GM12875 (cell line): Measurements from ENCODE around the gene ADTRP.

Experiments
- H3K4me3 ChIP-seq: one replicate; pipeline ENCODE4 v1.5.1; 2011; ENCODE audit warnings: low read depth, low read length, control low read depth
- CTCF ChIP-seq: IDR thresholded peaks from 2 replicates; pipeline ENCODE4 v1.5.1; 2011; ENCODE audit warnings: low read depth, mild to moderate bottlenecking, control low read depth, inconsistent platforms, low read length, moderate library complexity, borderline replicate concordance; ENCODE audit not compliant: insufficient read depth

The ADTRP gene

GRCh38 chr6:11714798-11715285 lies 63.8 kb downstream of the ADTRP start:
- no peak for TF ChIP-seq CTCF
- no peak overlapping the region for H3K4me3 ChIP-seq

GRCh38 chr6:11714116-11714797 lies 64.3 kb downstream of the ADTRP start:
- no peak overlapping the region for H3K4me3 ChIP-seq
- no peak for TF ChIP-seq CTCF

GRCh38 chr6:11712760-11713159 lies 65.8 kb downstream of the ADTRP start:
- TF ChIP-seq CTCF: no peak

GRCh38 chr6:11711984-11712711 lies 66.5 kb downstream of the ADTRP start:
- TF ChIP-seq CTCF: no peak
- H3K4me3 ChIP-seq: no peak overlapping the region

More at GRCh38 chr6:11712760-11713159, 65.8 kb downstream of the ADTRP start:
- H3K4me3 ChIP-seq: no peak overlapping the region

GRCh38 chr6:11711003-11711983 lies 67.3 kb downstream of the ADTRP start:
- no peak for TF ChIP-seq CTCF

GRCh38 chr6:11710311-11710761 lies 68.3 kb downstream of the ADTRP start:
- no peak for TF ChIP-seq CTCF
- H3K4me3 ChIP-seq: no peak overlapping the region

More at GRCh38 chr6:11711003-11711983, 67.3 kb downstream of the ADTRP start:
- H3K4me3 ChIP-seq: no peak overlapping the region
